Posterior cingulate gyrus (tissue), 11 donors: ENCODE measurements around the gene FABP3.

Experiments used
- DNase-seq, 10 donors: peaks; one replicate each; pipeline versions ENCODE4 v3.0.0 to v3.0.0-alpha.2; 2020 to 2021; ENCODE audit warnings: mixed read lengths in 3 of 10
- intact Hi-C: fragments of 100-400 bp; cut with DNase I; formaldehyde crosslinking; loops from one replicate; pipeline ENCODE4 v1.15.1; 2023

Gene FABP3

DNA sequence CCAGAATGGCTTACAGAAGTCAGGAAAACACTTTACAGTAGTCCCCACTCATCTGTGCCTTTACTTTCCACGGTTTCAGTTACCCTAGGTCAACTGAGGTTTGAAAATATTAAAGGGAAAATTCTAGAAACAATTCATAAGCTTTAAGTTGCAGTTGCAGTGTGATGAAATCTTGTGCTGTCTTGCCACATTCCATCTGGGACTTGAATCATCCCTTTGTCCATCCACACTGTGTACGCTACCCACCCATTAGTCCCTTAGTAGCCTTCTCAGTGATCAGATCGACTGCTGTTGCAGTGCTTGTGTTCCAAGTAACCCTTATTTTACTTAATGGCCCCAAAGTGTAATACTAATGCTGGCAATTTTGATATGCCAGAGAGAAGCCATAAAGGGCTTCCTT, 45.5 kb downstream of the FABP3 start:
- DNase-seq = no peak
- intact Hi-C loops = no loop called here

- intact Hi-C loops = no loop called here
- DNase-seq = no peak
Observed at GRCh38 chr1:31326461-31326860, 46.4 kb downstream of the FABP3 start.

DNA sequence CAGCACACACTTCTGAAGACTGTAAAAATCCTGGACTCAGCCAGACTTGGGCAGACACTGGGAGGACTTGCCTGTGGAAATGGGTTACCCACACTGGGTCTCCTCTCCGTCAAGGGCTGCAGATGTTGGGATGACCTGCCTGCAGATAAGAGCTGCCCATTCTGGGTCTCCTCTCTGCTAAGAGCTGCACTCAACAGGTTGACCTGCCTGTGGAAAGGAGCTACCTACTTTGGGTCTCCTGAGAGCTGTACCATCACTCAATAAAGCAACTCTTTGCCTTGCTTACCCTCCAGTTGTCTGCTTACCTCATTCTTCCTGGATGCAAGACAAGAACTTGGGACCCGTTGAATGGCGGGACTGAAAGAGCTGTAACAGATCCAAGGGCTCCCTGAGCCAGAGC, 47.9 kb downstream of the FABP3 start:
- DNase-seq = no peak

DNA sequence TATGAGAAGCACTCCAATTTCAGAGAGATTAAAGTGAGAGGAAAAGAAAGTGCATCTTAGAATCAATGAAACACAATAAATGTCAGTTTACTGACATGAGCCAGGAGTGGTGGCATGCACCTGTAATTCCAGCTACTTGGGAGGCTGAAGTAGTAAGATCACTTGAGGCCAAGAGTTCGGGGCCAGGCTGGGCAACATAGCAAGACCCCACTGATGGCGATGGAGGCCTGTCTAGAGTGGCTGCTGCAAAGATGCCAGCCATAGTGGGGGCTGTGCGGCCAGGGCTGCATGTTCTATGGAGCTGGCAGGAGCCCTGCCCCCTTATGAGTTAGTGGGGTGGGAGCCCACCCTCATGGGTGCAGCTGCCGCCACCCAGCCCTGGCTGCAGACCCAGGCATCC, 48.8 kb downstream of the FABP3 start:
- intact Hi-C loops = no loop called here

More for the DNA sequence above, 47.9 kb downstream of the FABP3 start:
- intact Hi-C loops = no loop called here

GRCh38 chr1:31318146-31318545, 54.7 kb downstream of the FABP3 start:
- intact Hi-C loops = no loop called here
- DNase-seq = no peak

More for the DNA sequence above, 48.8 kb downstream of the FABP3 start:
- no peak for DNase-seq

GRCh38 chr1:31315902-31316301, 57.0 kb downstream of the FABP3 start:
- DNase-seq = no peak
- intact Hi-C loops = no loop called here
